ENCODE measurements around the gene IL21.

Gene IL21

GRCh38 chr4:122632396-122633143, 11.7 kb upstream of the IL21 start:
- no peak for DNase-seq

GRCh38 chr4:122625156-122625555, 4.3 kb upstream of the IL21 start:
- no peak for DNase-seq

- no peak for DNase-seq
Measured at GRCh38 chr4:122624205-122624604, 3.3 kb upstream of the IL21 start.

GRCh38 chr4:122623637-122624166, 2.8 kb upstream of the IL21 start:
- DNase-seq = no peak

- no peak for DNase-seq
Measured at GRCh38 chr4:122622400-122622799, 1.5 kb upstream of the IL21 start.

GRCh38 chr4:122619611-122620010, 1.3 kb downstream of the IL21 start:
- DNase-seq = no peak

- DNase-seq = no peak
Measured at GRCh38 chr4:122617597-122618593, 3.0 kb downstream of the IL21 start.

GRCh38 chr4:122616915-122617596, 3.8 kb downstream of the IL21 start:
- no peak for DNase-seq

- DNase-seq = no peak
Measured at GRCh38 chr4:122614621-122615020, 6.2 kb downstream of the IL21 start.

- DNase-seq = no peak
Measured at GRCh38 chr4:122612540-122612939, 8.3 kb downstream of the IL21 start.

- no peak for DNase-seq
Measured at GRCh38 chr4:122606364-122607043, 14.4 kb downstream of the IL21 start.

- DNase-seq = no peak
Measured at GRCh38 chr4:122604146-122604545, 16.7 kb downstream of the IL21 start.

GRCh38 chr4:122603156-122603574, 17.7 kb downstream of the IL21 start:
- no peak for DNase-seq

- DNase-seq = peak; percentile 3
Measured at GRCh38 chr4:122602277-122603142, 18.4 kb downstream of the IL21 start.

- no peak for DNase-seq
Measured at GRCh38 chr4:122591196-122591595, 29.7 kb downstream of the IL21 start.

- DNase-seq = no peak
Measured at GRCh38 chr4:122588453-122589238, 32.2 kb downstream of the IL21 start.

GRCh38 chr4:122584519-122584918, 36.3 kb downstream of the IL21 start:
- no peak for DNase-seq

- DNase-seq = no peak
Measured at GRCh38 chr4:122583906-122584305, 37.0 kb downstream of the IL21 start.

- peak; percentile 33 for DNase-seq
Measured at GRCh38 chr4:122577808-122578781, 42.8 kb downstream of the IL21 start.

Measured in NCI-H510A treated with DMSO at 0.1 percent for 48 hours (cell line).